Effector CD4-positive, alpha-beta T cell (primary cell): Measurements from ENCODE around the gene APOL2.
"Not testable (repeated sequence)": the region's sequence is repeated elsewhere in the genome, so short reads cannot be mapped to it uniquely, and the experiment has no call there.

ENCODE experiments used
- DNase-seq: peaks from one replicate; pipeline ENCODE4 v3.0.0-alpha.2; 2020

Gene APOL2

DNA sequence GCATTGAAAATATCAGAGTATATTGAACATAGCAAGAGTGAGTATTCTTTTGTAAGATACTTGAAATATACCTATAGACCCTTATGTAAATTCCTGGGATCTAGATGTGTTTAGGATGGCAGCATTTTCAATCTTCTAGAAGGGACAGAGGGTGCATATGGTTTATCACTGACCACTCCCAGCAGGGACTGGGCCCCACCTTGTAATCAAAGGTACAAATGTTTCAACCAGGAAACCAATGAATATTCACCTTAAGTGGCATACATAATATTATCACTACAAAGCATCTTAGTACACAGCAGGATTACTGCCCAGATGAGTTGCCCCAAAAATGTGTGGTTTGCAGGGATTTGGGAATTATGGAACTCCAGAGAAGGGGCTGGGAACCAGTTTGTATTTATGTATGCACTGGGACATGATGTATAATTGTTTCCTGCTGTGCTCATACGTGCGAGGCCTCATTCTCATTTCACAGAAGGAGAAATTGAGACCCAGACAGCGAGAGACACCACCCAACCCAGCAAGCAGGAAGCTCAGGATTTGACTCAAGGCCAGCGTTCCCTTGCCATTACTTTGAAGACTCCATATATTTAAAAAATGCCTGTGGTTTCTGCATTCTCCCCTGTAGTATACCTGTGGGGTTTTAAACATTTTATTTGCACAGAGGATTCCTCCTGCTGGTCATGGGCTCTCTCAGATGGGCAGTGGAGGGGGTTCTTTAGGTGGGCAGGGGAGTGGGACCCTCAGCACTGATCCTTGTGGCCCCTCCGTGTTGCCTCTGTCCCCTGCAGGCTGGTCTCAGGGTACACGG is 42.9 kb downstream of the APOL2 start:
- DNase-seq, result no peak

DNA sequence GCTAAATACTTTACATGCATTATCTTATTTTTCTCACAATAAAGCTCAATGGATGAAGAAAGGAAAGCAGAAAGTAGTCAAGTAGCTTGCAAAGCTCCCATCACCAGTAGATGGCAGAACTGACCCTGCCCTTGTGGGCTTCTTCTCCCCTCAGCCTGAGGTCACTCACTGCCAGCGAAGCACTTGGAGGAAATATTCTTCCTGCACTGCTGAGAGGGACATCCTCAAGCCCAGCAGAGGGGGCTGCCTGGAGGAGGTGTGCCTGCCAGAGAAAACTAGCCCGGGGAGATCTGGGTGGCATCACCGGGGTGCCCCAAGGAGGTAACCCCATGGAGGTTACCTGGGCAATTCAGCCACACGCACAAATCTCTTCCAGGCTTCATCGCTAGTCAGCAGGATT is 44.4 kb downstream of the APOL2 start:
- no peak for DNase-seq

DNA sequence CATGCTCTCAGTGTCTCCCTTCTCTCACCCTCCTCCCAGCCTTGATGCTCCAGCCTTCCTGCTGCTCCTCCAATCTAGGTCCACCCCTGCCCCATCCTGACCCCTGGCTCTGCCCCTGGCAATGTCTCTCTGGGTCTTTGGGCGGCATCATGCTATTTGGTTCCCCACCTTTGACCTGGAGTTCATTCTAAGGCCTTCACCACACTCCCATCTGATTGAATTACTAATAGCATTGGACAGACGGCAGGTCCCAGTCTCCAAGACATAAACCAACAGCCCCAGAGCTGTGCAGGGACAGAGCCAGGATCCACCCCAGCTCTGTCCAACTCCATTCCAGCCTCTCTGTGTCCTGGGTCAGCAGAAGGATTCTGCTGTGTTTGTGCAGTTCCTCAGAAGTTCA is 44.9 kb downstream of the APOL2 start:
- DNase-seq, result no peak

DNA sequence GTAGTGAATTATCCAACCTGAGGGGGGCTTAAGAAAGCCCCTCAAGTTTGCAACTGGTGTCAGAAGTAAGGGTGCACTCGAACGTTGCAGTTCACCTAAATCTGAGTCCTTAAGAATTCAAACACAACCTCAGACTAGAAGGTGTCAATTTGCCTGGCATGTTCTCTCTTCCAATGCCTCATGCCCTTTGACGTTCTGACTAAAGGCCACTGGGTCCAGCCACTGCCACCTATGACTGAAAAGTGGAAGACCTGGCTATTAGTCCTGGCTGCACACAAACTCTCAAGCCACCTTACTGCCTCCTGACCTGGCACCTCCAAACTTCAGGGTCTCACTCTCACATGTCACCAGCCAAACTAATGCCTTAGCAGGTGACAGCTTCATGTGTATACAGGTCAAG is 45.8 kb downstream of the APOL2 start:
- no peak for DNase-seq

DNA sequence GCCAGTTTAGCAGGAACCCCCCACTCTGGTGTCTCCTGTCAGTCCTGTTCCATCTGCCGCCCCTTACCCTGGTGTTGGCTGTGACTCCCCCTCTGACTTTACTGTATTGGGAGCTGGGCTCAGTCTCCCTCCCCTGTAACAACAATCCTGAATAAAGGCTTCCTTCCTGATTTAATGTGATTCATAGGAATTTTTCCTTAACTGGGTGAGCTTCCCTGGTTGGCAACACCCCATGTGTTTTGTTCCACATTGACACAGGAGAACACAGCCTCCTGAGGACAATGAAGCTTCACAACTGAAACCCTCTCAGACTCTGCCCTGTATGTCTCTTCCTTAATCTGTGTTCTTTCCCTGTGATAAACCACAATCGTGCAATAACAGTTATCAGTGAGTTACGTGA is 46.2 kb downstream of the APOL2 start:
- no peak for DNase-seq

DNA sequence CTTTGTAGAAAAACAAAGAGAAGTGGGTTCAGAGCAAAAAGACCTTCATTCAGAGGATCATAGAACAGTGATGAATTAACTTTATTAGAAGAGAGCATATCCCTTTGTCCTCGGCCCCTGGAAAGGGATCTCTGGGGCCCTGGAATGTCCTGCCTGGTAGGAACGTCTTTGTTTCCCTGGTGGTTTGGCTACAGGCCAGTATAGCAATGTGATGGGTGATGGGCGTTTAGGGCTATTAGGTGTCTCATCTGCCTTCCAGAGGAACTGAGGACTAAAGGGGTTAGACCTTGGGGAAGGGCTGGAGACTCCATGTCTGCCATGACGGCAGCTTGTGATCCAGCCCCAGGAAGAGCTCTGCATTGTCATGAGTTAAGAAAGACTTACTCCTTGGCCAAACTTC is 46.8 kb downstream of the APOL2 start:
- no peak for DNase-seq

DNA sequence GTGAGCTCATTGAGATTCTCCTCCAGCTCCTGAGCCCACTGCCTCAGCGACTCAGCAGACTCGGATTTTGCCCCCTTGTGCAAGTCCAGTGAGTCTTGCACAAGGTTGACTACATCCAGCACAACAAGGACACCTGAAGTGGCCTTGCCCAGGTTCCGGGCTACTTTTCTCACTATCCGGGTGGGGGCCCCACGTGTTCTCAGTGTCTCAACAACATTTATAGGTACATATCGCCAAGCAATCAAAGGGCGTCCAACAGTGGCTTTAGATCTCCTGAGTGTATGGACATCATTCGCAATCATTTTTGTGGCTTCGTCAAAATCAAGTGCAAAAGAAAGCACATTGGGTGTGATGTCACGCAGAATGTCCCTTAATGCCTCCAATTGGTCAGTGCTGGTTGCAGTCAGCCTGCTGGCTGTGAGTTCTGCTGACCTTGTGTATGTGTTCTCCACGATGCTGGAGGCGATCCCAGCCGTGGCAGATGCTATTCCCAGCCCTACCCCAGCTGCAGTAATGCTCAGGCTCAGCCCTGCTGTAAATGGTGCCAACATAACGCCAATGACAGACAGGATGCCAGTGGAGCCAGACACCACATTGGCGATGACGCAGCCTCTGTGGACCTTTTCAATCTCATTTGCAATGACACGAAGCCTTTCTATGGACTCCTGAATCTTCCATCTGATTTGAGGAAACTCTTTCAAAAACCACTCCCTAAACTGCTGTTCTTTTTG is 48.1 kb downstream of the APOL2 start:
- DNase-seq, result no peak

DNA sequence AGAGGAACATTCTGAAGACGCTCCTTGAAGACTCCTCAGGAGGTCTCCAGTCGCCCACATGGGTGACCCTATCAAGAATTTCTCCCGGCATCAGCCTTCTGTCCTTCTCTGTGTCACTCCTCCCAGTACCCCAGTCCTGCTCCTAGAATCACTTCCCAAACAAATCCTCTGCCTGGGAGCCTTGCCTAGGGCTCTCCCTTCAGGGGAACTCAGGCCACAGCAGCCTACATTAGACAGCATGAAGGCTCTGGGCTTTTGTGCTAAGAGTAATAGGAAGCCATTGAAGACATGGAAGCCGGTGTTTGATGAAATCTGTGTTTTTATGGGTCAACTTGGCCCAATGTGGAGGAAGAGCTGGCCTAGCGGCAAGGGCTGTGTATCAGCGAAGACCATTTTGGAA is 51.5 kb downstream of the APOL2 start:
- not testable (repeated sequence) for DNase-seq

DNA sequence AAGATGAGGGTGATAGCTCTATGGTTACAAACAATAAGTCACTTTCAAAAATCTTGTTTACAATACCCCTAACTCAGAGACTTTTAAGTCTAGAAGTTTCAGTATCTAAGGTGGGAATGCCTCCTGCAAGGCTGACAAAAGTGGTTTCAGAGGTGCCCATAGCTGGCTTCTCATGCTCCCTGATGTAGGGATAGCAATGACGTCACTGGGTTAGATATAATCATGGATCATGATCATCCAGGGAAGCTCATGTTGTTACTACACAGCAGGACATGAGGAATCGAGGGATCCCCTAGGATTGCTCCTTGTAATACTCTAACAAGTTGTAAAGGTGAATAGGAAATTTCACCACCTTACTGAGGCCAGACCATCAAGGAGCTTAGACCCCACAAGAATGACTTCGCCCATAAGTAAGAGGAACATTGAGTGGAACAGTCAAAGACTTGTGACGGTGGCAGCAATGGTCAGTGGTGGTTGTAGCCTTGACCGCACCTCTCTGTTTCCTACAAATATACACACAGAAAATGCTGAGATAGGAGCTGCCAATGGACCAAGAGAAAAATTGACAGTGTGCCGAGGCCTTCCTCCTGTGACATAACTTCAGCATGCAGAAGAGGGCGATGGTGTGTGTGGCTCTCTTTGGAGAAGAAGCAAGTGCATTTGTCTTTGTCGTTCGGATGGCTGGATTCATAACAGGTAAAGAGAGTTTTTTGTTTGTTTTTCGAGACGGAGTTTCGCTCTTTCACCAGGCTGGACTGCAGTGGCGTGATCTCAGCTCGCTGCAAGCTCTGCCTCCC is 53.3 kb downstream of the APOL2 start:
- DNase-seq, result no peak

DNA sequence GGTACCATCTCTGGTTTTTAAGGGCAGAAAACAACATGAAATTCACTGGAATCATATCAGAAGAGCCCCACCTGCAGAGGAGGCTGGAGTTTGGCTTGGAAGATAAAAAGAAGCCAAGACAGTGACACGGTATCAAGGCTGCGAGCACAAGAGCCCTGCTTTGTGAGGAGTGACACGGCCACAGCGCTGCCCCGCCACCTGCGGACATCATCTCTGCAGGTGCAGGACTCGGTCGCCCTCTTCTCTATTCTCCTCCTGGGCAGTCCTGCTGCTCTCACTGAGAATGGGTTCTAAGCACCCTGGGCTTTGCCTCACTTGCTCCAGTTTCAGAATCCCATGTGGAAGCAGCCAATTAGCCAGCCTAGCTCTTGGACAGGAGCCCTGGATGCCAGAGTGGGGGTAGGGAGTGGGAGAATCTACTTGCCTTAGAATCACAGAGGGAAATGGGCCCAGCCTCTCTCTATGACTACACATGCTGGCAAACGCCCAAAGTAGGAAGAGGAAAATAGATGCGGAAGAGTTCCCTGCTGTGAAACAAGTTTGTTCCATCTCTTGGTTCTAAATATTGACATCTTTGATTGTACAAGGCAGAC is 54.8 kb downstream of the APOL2 start:
- no peak for DNase-seq

DNA sequence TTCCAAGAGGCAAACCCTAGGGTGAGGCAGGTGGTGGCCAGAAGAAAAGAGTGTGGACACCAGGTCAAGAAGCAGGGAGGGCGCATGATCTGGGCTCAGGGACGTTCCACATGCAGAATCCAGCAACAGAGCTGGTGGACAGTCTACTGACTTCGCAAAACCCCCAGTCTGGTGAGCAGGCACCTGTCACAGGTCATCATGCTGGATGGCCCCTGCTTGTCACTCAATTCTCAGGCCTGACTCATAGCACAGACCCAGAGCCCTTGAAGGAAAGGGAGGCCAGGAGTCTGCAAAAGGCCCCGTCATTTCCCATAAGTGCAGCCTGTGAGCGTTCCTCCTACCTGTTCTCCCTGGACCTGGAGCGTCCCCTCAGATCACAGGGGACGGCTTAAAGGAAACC is 55.9 kb downstream of the APOL2 start:
- no peak for DNase-seq

DNA sequence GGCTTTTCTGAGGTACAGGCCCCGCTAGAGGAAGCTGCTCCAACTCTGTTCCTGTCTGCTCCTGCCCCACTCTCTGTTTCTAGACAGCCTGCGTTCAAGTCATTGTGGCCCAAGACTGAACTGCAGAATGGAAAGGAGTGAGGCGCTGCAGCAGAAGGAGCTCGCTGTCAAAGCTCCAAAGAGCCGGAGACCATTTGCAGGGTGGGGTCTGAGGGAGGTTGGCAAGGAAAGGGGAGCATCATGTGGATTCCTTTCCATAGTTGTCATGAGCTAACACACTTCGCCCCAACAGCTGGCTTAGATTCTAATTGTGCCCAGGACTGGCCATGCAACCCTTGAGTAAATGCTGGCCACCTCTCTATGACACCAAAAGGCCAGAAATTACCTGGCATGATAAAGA is 56.5 kb downstream of the APOL2 start:
- no peak for DNase-seq

DNA sequence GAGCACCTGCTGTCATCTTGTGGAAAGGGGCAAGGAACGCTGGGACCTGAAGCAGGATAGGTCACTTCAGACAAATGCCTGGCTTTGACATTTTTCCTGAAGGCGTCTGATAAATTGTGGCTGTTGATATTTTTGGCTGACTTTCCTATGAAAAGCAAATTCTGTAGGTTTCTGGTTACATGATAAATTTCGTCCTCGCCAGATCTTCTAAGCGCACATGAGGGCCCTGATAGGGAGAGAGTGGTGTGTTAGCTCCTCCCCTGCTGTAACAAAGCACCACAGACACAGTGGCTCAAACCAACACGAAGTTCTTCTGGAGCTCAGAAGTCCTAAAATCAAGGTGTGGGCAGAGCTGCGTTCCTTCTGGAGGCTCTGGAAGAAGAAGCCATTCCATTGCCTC is 57.3 kb downstream of the APOL2 start:
- no peak for DNase-seq

DNA sequence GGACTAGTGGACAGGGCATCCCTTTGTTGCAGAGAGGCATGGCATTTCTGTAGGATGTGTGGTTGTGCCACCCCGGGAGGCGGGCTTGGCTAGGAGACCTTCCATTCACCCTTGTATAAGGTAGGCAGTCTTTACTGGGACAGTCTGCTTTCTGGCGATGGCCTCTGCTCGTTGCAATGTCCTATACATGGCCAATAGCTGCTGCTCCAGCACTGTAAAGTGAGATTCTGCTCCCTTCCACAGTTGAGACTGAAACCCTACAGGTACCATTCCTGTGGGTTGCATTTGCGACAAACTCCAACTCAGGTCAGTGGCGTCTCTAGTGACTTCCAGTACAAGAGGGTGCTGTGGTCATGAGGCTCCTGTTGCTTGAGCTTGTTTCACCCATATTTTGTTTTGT is 58.4 kb downstream of the APOL2 start:
- DNase-seq, result no peak

DNA sequence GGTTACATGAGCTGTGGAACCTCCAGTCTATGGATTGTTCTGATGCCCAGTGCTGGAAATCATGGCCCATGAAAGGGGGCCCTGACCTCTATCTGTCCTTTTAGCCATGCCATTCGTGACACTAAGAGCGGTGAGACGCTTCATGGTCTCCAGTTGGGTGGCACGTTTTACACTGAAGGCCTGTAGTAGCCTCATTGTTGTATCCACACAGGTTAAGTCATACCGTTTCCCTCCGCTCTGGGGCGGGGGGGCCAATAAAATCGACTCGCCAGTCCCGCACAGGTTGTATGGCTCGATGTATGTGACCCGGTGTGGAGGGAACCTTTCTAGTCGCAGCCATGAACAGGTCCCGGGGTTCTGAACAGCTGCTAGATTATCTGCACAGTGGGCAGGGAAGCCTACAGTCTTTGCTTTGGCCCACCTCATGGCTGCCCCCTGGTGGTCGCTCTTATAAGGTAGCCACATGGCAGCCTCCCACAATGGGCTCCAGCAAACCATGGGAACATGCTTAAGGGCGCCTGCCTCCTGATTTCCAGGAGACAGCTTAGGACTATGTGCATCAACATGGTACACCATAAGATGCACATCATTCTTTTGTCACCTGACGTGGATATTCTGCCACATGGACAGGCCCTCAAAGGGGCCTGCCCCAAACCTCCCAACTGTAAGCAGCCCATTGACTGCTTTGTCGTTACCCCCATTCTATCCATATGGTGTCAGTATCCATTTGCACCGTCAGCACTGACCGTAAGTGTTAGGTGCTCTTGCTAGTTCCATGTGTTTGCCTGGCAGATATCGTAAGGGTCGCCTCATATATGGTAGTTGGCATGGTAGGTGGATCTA is 59.1 kb downstream of the APOL2 start:
- DNase-seq, result peak; percentile 82

DNA sequence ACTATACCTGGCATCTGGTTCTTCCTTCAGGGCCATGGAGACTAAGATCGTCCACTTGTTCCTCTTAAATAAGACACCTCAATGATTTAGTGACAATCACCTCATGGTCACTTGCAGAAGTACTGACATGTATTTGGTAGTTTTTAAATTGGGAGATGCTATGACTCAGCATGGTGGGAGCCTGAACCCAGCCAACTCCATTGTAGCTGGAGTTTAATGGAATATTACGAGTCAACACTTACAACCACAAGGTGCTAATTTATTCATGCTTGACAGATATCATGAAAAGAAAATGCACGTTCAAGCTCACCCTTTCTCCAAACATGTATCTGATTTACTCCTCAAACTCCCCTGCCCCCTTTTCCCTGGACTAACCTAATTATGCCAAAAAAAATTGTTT is 62.2 kb downstream of the APOL2 start:
- DNase-seq, result no peak
